ENCODE measurements around the gene TRIM37.

Gene TRIM37

GRCh38 chr17:58932956-58933355 lies 173.7 kb downstream of the TRIM37 start:
- DNase-seq (ENCODE audit: low spot score): no peak
